Retina (tissue), 1 donor: Measurements from ENCODE around the gene PRM3.

Experiments used
- DNase-seq: peaks from one replicate; pipeline ENCODE4 v3.0.0-alpha.2; 2016

The PRM3 gene

GRCh38 chr16:11242658-11243057, 30.8 kb downstream of the PRM3 start:
- DNase-seq, result no peak

GRCh38 chr16:11241480-11242204, 31.8 kb downstream of the PRM3 start:
- no peak for DNase-seq

- no peak for DNase-seq
Measured at GRCh38 chr16:11240636-11241473, 32.6 kb downstream of the PRM3 start.

- no peak for DNase-seq
Measured at GRCh38 chr16:11239644-11240632, 33.5 kb downstream of the PRM3 start.

- DNase-seq, result no peak
Measured at GRCh38 chr16:11238272-11239202, 34.9 kb downstream of the PRM3 start.

- DNase-seq, result no peak
Measured at GRCh38 chr16:11236461-11237254, 36.8 kb downstream of the PRM3 start.

GRCh38 chr16:11235703-11235991, 37.8 kb downstream of the PRM3 start:
- no peak for DNase-seq

- no peak for DNase-seq
Measured at GRCh38 chr16:11234884-11235702, 38.3 kb downstream of the PRM3 start.

GRCh38 chr16:11233727-11234376, 39.6 kb downstream of the PRM3 start:
- no peak for DNase-seq

- DNase-seq, result peak; percentile 39
Measured at GRCh38 chr16:11232852-11233726, 40.3 kb downstream of the PRM3 start.

GRCh38 chr16:11232302-11232851, 41.1 kb downstream of the PRM3 start:
- DNase-seq, result no peak

GRCh38 chr16:11231367-11231970, 42.0 kb downstream of the PRM3 start:
- DNase-seq, result no peak

- DNase-seq, result no peak
Measured at GRCh38 chr16:11229906-11230305, 43.5 kb downstream of the PRM3 start.

- no peak for DNase-seq
Measured at GRCh38 chr16:11229432-11229831, 44.0 kb downstream of the PRM3 start.

- DNase-seq, result no peak
Measured at GRCh38 chr16:11225677-11226549, 47.5 kb downstream of the PRM3 start.

GRCh38 chr16:11224894-11225676, 48.3 kb downstream of the PRM3 start:
- DNase-seq, result no peak
